Brain microvascular endothelial cell (primary cell): Measurements from ENCODE around the gene NFATC1.
A peak's percentile ranks its signal among the peaks of the same experiment; 100 is the strongest.

Source experiments
- DNase-seq: peaks from one replicate; pipeline ENCODE4 v3.0.0-alpha.2; 2020
- H3K27ac ChIP-seq: fragments of 250-450 bp; sonication (Bioruptor Pico); 2 replicates; pipeline ENCODE4 v1.5.1; 2020; ENCODE audit warnings: mild to moderate bottlenecking, moderate library complexity
- H3K27me3 ChIP-seq: fragments of 250-450 bp; sonication (Bioruptor Pico); replicated peaks from 2 replicates; pipeline ENCODE4 v1.5.1; 2020; ENCODE audit warnings: mild to moderate bottlenecking
- H3K36me3 ChIP-seq: fragments of 250-450 bp; sonication (Bioruptor Pico); replicated peaks from 2 replicates; pipeline ENCODE4 v1.5.1; 2020; ENCODE audit warnings: mild to moderate bottlenecking
- H3K4me3 ChIP-seq: 2 replicates; pipeline ENCODE4 v1.5.1; 2011; ENCODE audit warnings: low read depth, mild to moderate bottlenecking, control low read depth, low read length, moderate library complexity
- in situ Hi-C: cut with HindIII; loops from 2 replicates; pipeline ENCODE4 v1.10.0; 2017; ENCODE audit warnings: low sequenced_read_pairs, low pct_ligation_motif_present
- TF ChIP-seq, protein P1 (sequence below): IDR thresholded peaks from 2 replicates; pipeline ENCODE4 v1.5.1; 2011; ENCODE audit warnings: low read depth, mild to moderate bottlenecking, moderate library complexity, low read length, control low read depth, inconsistent platforms; ENCODE audit errors: missing control alignments

The NFATC1 gene

DNA sequence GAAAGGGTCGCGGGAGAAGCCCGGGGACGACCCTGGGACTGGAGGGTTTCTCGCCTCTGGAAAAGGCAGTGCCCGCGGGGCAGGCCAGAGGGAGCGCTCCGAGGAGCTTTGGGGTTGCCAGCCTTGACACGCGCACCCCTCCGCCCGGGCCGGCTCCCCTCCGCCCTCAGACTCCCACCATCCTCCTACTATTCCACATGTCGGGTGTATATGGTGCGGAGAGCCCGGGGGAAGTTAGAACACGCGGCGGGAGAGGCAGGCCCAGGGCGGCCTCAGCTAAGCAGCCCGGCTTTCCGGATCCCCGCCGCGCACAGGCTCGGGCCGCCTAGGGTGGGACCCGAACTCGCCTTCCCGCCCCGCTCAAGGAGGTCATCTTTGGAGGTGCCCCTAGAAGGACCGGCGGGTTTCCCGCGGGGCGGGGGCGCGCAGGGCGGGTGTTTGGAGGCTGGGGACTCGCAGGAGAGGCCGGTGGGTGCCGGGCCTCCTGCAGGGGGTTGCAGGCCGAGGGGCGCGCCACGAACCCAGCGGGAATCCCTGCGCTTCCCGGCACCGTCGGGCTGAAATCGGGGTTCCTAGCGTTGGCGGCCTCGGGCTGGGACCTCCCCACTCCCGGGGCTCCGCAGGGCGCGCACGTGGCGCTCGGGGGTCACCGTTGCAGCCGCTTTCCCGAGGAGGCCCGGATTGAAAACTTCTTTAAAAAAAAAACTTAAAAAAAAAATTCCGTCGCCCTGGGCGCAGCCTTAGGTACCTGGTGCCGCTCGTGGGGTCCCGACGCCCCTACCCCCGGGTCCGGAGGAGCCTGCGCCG is 3.7 kb downstream of the NFATC1 start:
- in situ Hi-C loops, result loop anchor here (25.0 kb wide), 1 partner anchor 238 kb away; no protein-coding TSS in a partner anchor
- Histone ChIP-seq H3K27ac (no peak overlapping the region), H3K27me3 (peaks cover 47% of the 10 kb centered on the region), H3K36me3 (no peaks in the 10 kb centered on the region), H3K4me3 (peak overlapping the region; percentile 30)
- no peak for DNase-seq
- TF ChIP-seq, protein P1, sequence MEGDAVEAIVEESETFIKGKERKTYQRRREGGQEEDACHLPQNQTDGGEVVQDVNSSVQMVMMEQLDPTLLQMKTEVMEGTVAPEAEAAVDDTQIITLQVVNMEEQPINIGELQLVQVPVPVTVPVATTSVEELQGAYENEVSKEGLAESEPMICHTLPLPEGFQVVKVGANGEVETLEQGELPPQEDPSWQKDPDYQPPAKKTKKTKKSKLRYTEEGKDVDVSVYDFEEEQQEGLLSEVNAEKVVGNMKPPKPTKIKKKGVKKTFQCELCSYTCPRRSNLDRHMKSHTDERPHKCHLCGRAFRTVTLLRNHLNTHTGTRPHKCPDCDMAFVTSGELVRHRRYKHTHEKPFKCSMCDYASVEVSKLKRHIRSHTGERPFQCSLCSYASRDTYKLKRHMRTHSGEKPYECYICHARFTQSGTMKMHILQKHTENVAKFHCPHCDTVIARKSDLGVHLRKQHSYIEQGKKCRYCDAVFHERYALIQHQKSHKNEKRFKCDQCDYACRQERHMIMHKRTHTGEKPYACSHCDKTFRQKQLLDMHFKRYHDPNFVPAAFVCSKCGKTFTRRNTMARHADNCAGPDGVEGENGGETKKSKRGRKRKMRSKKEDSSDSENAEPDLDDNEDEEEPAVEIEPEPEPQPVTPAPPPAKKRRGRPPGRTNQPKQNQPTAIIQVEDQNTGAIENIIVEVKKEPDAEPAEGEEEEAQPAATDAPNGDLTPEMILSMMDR, result no peak

DNA sequence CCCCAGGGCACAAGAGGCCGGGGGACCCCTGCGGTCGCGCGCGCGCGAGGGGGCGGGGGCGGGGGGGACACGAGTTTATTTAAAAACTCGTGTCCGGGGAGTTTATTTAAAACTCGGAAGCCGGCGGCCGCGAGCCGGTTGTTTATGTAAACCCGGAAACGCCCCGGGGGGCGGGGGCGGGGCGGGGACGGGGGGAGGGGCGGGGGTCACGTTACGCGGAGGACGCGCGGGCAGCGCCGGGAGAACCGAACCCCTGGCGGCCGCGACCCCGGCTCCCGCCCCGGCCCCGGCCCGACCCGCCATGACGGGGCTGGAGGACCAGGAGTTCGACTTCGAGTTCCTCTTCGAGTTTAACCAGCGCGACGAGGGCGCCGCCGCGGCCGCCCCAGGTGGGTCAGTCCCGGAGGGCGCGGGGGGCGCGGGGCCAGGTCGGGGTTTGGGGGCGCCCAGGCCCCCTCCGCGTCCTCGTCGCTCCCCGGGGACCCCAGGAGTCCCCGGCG is 4.4 kb downstream of the NFATC1 start:
- Histone ChIP-seq H3K27me3 (peaks cover 42% of the 10 kb centered on the region), H3K36me3 (no peaks in the 10 kb centered on the region), H3K4me3 (peak overlapping the region; percentile 35), H3K27ac (no peak overlapping the region)
- no peak for DNase-seq
- TF ChIP-seq, protein P1, result no peak
- in situ Hi-C loops, result no loop called here

DNA sequence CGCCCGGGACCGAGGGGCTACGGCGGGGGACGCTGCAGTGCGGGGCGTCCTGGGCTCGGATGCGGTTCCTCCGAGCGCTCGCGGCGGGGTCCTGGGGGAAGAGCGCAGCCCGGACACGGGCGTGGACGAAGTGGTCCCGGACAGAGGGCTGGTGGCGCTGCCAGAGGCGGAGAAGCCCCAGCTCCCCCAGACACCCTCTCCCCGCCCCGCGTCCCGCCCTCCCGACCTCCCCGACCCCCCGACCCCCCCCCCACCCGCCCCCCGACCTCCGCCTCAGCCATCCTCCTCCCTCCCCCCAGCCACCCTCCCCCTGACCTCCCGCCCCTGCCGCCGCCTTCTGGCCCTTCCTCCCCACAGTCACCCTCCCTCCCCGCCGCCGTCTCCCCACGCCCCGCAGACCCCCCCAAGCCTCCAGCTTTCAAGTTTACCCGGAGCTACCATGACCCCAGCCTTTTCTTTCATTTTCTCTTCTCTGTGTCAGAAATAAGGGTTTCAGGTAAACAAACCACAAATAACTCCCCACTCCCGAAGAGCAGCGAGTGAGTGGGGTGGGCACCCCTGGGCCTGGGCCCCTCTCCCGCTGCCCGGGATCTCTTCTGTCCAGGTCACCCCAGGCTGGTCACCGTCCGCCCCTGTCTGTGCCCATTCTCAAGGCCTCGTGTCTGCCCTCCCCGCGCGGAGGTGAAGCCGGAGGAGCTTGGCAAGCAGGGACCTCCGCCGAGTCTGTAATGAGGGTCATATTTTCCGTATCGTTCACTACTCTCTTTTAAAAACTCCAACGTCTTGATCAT is 5.1 kb downstream of the NFATC1 start:
- no peaks in the 10 kb centered on the region for H3K36me3 ChIP-seq
- peak overlapping the region; percentile 35 for H3K4me3 ChIP-seq
- in situ Hi-C loops, result no loop called here
- no peak overlapping the region for H3K27ac ChIP-seq
- TF ChIP-seq, protein P1, result no peak
- no peak for DNase-seq
- peaks cover 41% of the 10 kb centered on the region for H3K27me3 ChIP-seq

DNA sequence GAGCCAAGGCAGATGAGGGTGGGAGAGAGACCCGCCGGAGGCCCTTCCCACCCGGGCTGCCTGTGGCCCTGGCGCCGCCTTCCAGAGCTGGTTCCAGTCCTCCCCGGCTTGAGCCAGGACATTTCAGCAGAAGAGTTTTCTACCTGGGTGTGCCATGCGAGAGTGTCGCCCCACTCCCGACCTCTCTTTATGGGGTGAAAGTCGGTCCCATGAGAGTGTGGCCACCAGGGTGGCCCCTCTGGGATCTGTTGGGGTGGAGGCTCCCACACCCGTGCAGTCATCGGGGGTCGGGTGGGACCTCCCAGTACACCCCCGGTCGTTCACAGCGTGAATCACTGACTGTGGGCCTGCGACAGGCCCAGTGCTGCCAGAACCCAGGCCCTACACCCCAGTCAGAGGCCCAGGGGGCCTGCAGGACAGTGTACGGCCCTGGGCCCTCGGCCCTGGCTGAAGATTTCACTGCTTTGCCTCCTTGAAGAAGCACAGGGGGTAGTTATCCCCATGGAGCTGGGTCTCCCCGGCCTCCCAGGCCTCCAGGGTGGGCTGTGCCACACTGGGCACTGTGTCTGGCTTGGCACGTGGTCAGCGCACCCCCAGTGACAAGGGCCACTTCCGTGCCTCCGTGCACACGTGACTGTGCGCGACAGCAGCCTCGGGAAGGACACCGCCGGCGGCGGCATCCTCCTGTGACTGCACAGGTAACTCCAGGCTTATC is 5.9 kb downstream of the NFATC1 start:
- H3K27ac ChIP-seq, result no peak overlapping the region
- TF ChIP-seq, protein P1, result no peak

DNA sequence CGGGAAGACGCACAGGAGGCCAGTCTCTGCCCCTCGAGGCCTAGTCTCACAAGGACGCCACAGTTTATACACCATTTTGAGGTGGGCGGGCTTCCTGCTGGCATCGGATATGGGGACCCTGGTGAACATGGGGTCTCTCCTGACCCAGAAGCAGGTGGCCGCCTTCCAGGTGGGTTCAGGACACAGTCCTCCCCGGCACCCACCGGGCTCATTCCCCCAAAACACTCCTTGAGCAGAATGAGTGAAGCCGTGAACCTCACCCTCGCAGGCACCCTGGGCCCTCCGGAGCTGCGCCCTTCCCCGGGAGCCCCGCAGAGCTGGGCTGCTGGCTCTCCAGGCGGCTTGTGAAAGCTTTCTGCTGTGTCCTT is 6.5 kb downstream of the NFATC1 start:
- Histone ChIP-seq H3K27ac (no peak overlapping the region), H3K4me3 (no peak overlapping the region), H3K36me3 (no peaks in the 10 kb centered on the region), H3K27me3 (peaks cover 29% of the 10 kb centered on the region)
- no peak for DNase-seq
- in situ Hi-C loops, result no loop called here
- TF ChIP-seq, protein P1, result no peak

More for the DNA sequence above, 5.9 kb downstream of the NFATC1 start:
- in situ Hi-C loops, result no loop called here
- Histone ChIP-seq H3K4me3 (no peak overlapping the region), H3K36me3 (no peaks in the 10 kb centered on the region), H3K27me3 (peaks cover 35% of the 10 kb centered on the region)
- no peak for DNase-seq
